ENCODE results near the gene BANP. TPM values are rescaled to one million over a fixed set of nuclear protein-coding genes. Genes with fewer than 3 reads are reported as not detected.
"Not testable (repeated sequence)": the region's sequence is repeated elsewhere in the genome, so short reads cannot be mapped to it uniquely, and the experiment has no call there.

The BANP gene, protein sequence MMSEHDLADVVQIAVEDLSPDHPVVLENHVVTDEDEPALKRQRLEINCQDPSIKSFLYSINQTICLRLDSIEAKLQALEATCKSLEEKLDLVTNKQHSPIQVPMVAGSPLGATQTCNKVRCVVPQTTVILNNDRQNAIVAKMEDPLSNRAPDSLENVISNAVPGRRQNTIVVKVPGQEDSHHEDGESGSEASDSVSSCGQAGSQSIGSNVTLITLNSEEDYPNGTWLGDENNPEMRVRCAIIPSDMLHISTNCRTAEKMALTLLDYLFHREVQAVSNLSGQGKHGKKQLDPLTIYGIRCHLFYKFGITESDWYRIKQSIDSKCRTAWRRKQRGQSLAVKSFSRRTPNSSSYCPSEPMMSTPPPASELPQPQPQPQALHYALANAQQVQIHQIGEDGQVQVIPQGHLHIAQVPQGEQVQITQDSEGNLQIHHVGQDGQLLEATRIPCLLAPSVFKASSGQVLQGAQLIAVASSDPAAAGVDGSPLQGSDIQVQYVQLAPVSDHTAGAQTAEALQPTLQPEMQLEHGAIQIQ
- total RNA-seq (2014; rRNA removed; shearing (Covaris generic)), result 13.6 and 14.6 TPM in 2 replicates
- 12.9 and 17.1 TPM in 2 replicates for polyA plus RNA-seq (2015; cell fraction: cytosol; rRNA removed)
- 48.6 and 60.2 TPM in 2 replicates for polyA plus RNA-seq (2015; cell fraction: nucleus; rRNA removed)

DNA sequence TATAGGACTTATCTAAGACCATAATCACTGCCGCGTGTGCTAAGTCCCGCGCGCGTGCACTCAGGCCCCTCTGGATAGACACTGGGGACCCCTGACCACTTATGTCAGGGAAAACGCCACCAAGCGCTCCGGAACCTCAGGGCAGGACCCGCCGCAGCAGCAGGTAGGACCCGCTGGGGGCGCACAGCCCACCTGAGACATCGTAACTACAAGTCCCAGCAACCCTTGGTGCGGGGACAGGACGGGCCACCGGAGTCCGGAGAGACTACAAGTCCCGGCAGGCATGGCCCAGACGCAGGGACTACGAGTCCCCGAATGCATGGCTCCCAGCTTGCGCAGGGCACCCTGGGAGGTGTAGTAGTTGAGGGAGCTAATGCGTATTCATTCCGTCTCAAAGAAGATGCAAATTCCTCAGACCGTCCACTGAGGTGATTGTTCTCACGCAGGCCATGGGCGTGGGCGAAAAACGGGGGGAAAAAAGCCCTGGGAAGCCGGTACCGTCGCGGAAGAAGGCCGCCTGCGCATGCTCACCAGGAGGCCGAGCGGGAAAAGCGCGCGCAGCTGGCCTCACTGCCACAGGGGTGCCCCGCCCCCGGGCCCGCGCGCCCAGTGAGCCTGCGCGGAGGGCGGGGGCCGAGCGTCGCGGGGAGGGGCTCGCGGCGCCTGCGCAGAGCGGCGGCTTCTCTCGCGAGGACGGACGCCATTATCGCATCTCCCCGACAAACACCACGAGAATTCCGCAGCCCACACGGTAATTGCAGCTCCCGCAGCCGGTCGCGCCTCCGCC lies at the start of gene BANP:
TSS of gene BANP (plus strand) at position 670 of the 787 bp plus-strand sequence. CDS start 23,682 bp downstream, outside the sequence.
- in situ Hi-C loops (cut with HindIII; ENCODE audit: low pct_unique_long_range_greater_than_20kb, low sequenced_read_pairs), result no loop called here

DNA sequence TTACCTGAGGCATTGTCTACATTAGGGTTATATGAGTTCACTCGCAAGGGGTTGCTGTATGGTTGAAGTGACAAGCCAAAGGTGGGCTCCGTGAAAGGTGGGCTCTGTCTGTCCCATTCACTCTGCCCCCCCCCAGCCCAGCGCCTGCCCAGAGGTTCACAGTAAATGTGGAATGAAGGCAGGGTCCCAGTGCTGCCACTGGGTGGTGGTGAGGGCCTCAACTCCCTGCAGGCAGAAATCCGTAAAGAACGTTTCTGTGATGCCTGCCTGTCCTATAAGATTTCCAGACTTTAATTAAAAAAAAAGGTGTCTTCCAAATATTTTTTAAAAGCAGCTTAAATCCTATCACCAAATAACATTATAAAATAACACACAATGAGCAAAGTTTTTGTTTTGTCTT lies 46.3 kb upstream of the BANP start:
- DNase-seq (ENCODE audit: low read depth, low spot score); in situ Hi-C loops (cut with HindIII; ENCODE audit: low pct_unique_long_range_greater_than_20kb, low sequenced_read_pairs): not testable (repeated sequence)

More for the DNA sequence above, at the start of gene BANP:
- DNase-seq (ENCODE audit: low read depth, low spot score), result peak; percentile 98

DNA sequence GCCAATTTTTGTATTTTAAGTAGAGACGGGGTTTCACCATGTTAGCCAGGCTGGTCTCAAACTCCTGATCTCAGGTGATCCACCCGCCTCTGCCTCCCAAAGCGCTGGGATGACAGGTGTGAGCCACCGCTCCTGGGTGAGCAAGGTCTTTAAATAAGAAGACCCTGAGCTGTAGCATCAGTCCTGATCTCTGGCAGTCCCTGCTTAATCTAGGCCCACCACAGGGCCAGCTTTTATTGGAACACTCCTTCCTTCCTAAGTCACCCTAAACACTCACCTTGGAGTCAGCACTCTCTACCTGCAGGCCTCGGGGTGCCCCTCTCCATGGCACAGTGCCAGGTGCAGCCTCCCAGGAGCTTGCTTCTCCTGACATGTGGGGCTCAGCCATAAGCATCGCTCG lies 45.7 kb upstream of the BANP start:
- DNase-seq (ENCODE audit: low read depth, low spot score); in situ Hi-C loops (cut with HindIII; ENCODE audit: low pct_unique_long_range_greater_than_20kb, low sequenced_read_pairs): not testable (repeated sequence)

DNA sequence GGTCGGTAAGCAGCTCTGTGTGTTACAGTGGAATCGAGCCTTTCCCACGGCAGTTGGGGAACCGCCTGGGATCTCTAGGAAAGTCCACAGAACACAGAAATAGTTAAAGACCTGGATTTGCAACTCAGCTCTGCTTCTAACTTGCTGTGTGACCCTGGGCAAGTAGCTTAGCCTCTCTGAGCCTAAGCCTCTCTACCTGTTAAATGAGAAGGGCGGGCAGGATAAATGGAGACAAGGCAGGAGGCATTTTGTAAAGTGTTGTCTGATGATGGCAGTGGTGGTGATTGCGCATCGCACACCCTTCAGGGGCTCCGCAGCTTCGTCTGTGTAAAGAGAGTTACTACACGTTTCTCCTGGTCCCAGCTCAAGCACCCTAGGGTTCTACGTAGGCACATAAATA lies 43.1 kb upstream of the BANP start:
- in situ Hi-C loops (cut with HindIII; ENCODE audit: low pct_unique_long_range_greater_than_20kb, low sequenced_read_pairs), result not testable (repeated sequence)

DNA sequence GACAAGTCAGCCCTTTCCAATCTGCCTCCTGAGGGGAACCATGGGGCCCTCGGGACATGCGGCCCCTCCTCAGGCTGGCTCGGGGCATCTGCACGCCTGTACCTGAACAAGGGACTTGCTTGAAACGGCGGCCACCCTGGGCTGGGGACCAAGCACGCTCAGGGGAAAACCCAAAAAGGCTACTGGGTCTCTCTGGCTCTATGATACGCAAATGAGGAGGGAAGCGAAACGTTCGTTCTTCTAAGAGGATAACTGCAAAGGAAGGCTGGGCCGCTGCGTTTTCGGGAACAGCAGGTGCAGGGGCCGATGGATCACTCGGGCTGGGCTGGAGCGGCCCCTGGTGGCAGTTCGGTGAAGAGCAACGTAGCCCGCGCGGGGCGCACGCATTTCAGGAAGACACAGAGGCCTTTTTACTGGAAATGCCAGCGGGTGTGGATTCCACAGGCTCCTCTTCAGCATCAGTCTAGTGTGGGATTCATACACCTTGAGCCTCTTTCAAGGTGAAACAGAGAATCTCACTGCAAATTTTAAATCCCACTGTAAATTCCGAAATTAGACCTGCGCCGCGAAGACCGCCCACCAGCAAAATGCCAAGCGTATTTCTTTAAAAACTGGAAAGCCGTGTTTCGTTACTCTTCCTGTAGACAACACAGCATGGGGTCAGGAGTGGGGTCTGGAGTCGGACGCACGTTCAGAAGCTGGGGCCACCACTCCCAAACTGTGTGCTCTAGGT lies 41.9 kb upstream of the BANP start:
- DNase-seq (ENCODE audit: low read depth, low spot score), result peak; percentile 75
- in situ Hi-C loops (cut with HindIII; ENCODE audit: low pct_unique_long_range_greater_than_20kb, low sequenced_read_pairs), result not testable (repeated sequence)

More for the DNA sequence above, 43.1 kb upstream of the BANP start:
- not testable (repeated sequence) for DNase-seq (ENCODE audit: low read depth, low spot score)

DNA sequence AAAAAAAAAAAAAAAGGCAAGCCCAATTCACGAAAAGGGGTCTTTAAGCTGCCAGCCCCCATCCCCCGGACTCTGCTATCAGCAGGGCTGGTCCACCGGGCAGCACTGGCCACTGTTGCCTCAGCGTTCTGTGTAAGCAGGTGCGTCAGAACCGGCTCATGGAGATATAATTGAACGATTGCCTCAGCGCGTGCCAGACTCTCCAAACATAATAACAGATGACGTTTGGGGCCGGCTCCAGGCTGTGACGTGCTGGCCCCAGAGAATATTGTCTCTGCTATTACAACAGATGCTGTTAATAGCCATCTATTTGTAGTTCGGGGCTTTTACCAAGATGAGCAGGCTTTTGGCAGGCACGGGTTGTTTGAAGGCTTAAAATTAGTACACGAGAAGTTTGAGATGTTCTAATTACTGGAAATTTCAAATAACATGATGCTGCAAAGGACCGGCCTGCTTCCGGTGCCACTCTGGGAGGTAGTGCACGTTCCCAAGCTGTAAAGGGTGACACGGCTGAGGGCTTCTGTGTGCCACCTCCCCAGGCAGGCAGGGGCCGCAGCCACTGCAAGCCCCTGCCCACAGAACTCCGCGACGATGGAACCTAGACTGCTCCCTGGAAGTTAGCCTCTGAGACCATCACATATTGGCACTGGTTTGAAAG lies 40.0 kb upstream of the BANP start:
- in situ Hi-C loops (cut with HindIII; ENCODE audit: low pct_unique_long_range_greater_than_20kb, low sequenced_read_pairs); DNase-seq (ENCODE audit: low read depth, low spot score): not testable (repeated sequence)

DNA sequence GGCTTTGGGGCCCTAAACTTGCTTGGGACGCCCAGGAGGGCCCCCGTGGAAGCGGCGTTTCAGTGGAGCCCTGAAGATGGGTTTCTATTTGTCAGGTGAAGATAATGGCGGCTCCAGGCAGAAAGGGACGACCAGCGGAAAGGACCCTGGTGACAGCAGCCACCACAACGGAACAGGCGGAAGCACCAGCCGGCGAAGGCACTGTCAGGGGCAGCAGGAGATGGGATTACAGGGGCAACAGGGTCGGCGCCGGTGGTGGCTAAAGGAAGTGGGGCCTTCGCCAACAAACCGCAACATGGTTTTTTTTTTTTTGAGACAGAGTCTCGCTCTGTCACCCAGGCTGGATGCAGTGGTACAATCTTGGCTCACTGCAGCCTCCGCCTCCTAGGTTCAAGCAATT lies 38.5 kb upstream of the BANP start:
- in situ Hi-C loops (cut with HindIII; ENCODE audit: low pct_unique_long_range_greater_than_20kb, low sequenced_read_pairs); DNase-seq (ENCODE audit: low read depth, low spot score): not testable (repeated sequence)

DNA sequence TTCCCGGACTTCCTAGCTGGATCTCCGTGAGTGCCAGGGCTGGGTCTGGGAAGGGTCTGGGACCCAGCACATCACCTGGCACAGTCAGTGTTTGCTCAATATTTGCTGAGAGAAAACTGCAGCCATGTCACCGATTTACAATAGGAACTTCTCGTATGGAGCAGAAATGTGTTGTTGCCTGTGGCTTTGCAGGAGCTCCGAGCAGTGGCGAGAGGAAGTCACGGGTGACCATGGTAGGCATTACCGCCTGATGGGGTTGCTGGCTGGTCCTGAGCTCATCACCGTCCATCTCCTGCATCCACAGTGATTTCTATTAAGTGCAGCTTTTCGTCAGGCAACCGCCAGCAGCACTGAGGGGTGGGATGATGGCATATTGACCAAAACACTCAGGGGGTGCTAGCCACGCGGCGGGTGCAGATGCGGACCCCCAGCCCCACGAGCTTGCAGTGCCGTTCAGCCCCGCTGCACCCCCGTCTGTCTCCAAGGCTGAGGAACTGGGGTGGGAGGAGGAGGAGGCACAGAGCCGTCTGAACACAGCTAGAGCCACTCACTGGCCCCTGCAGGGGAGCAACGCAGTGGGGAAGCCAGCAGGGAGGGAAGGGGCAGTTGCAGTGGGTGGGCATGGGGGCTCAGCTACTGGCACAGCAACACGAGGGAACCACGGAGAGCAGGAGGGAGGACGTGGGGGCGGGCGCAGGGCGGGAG lies 37.1 kb upstream of the BANP start:
- in situ Hi-C loops (cut with HindIII; ENCODE audit: low pct_unique_long_range_greater_than_20kb, low sequenced_read_pairs); DNase-seq (ENCODE audit: low read depth, low spot score): not testable (repeated sequence)

DNA sequence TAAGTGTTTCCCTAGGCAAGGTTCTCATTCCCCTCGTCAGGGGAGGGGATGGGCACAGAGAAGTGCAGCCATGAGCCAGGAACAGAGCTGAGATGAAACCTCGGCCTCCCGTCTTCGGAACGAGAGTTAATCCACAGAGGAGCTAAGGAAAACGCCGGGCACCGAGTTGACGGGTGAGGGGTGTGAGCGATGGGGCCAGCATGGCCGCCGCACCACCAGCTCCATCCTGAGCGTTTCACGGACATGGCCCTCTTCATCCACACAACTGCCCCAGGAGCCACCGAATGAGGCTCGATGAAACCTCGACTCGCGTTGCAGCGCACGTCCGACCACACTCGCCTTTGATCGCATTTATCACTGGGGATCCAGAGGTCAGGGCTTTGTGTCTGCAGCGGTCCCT lies 36.4 kb upstream of the BANP start:
- in situ Hi-C loops (cut with HindIII; ENCODE audit: low pct_unique_long_range_greater_than_20kb, low sequenced_read_pairs), result no loop called here
- DNase-seq (ENCODE audit: low read depth, low spot score), result no peak

DNA sequence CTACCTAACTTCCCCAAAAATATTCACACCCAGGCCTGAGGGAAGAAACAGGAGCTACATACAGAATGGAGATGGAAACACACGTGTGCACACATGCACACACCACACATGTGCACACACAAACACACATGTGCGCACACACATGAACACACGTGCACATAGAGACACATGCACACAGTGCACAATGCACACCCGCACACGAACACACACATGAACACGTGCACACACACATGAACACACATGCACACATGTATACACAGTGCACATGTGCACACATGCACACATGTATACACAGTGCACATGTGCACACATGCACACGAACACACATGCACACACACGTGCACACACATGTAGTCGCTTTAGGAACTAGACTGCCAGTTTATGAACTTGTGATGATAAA lies 33.7 kb upstream of the BANP start:
- no peak for DNase-seq (ENCODE audit: low read depth, low spot score)
- in situ Hi-C loops (cut with HindIII; ENCODE audit: low pct_unique_long_range_greater_than_20kb, low sequenced_read_pairs), result no loop called here

DNA sequence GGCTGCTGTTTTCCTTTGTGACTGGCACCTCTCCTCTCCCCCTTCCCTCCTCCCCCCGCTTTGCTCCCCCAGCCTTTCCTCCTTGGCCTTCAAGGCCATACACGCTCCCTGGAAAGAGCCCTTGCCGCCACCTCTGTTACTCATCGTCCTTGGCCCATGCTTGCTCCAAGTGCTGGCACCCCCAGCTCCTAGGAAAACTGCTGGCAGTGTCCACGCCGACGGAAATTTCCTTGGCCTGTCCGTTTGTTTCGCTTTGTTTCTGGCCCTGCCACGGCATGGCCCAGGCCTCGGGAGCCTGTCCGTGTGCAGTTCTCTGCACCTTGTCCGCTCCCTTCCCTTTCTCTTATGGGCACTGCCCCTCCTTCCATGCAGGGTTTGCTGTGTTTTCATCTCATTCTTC lies 32.9 kb upstream of the BANP start:
- no peak for DNase-seq (ENCODE audit: low read depth, low spot score)
- in situ Hi-C loops (cut with HindIII; ENCODE audit: low pct_unique_long_range_greater_than_20kb, low sequenced_read_pairs), result no loop called here

DNA sequence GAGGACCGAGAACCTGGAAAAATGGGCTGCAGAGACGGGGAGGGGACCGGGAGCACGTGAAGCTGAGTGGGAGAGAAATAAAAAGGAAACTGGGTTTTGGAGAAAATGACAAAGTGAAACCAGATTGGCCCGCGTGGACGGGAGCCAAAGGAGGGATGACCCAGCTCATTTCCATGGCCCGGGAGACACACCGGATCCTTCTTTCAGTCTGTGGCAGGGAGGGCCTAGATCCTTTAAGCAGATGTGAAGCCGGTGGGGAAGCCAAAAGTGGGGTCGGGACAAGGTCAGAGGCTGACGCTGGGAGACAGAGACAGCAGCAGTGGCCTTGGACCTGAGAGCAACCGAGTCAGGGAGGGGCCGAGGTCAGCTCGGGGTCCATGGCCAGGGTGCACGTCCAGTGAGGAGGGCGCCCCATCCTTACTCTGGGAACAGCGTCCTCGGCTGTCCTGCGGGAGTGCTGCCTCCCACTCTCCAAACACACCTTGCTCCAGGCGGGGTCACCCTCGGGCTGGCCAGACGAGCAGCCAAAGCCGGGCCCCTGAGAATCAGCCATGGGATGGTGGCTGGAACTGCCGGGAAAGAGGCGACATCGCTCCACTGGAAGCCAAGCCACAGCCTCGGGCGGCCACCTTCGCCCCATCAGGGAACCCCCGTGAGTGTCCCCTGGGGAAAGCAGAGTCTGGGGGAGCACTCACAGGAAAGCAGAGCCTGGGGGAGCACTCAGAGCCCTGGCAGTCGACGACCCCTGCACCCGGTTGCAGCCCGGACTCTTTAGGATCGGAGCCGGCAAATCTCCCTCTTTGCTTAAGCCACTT lies 32.2 kb upstream of the BANP start:
- no peak for DNase-seq (ENCODE audit: low read depth, low spot score)
- in situ Hi-C loops (cut with HindIII; ENCODE audit: low pct_unique_long_range_greater_than_20kb, low sequenced_read_pairs), result no loop called here

DNA sequence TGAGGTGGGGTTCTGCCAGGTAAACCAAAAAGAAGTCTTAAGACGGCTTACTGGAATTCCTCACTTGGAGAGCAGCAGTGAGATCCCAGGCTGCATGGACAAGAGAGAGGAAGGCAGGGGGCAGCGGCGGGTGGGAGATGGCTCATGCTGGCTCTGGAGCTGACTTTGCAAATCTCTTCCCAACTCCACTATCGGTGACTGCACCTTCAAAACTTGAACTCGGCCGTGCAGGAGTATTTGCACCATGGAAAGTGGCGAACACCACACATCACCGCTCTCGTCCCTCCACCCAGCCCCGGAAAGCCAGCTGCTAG lies 31.6 kb upstream of the BANP start:
- in situ Hi-C loops (cut with HindIII; ENCODE audit: low pct_unique_long_range_greater_than_20kb, low sequenced_read_pairs), result no loop called here
- DNase-seq (ENCODE audit: low read depth, low spot score), result no peak

DNA sequence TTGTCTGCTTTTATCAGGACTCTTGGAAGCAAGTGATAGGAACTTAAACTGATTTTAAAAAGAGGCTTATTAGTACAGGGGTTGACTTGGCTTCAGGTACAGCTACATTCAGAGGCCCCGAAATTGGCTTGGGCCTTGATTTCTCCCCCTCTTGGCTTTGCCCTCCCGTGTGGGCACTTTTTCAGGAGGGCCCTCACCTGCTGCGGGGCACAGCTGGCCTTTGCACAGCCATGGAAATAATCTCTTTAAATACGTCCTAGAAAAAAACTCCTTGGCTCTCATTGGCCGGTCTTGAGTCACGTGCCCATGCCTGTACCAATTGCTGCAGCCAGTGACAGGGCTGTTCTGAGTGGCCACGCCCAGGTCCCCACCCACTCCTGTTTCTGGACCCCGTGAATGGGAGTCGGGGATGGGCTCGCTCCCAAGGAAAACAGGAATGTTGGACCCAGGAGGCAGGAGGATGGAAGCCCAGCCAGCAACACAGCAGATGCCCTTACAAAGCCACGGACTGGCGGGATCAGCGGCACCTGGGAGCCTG lies 29.9 kb upstream of the BANP start:
- no peak for DNase-seq (ENCODE audit: low read depth, low spot score)
- in situ Hi-C loops (cut with HindIII; ENCODE audit: low pct_unique_long_range_greater_than_20kb, low sequenced_read_pairs), result no loop called here

DNA sequence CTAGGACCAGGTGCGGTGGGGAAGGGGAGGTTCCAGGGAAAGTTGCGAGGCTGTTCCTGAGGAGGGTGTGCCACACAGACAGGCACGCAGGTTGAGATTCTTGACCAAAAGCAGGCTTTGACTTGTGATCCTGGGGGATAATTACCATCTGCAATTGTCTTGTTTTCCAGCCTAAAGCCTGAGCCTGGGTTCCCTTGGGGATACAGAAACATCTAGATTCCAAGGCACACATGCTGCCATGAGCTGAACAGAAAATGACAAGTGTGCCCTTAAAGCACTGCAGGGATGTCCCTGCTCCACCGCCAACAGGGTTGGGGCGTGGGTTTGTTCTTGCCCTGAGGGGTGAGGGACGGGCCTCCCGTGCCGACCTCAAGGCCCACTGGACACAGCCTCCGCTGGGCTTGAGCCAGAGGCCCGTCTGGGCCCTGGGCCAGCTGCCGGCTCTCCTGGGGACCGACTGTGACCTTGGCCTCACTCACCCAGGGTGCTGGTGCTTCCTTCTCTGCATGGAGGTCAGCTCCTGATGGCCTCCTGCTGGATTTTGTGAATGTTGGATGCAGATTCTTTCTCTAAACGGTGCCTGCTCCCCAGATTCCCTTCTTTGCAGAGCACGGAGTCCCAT lies 28.9 kb upstream of the BANP start:
- in situ Hi-C loops (cut with HindIII; ENCODE audit: low pct_unique_long_range_greater_than_20kb, low sequenced_read_pairs), result no loop called here
- DNase-seq (ENCODE audit: low read depth, low spot score), result no peak
